HepG2 (cell line): ENCODE data around the gene NFS1.

Experiments
- BCL3 ChIP-seq: sonication (generic); formaldehyde crosslinking; IDR thresholded peaks from 2 replicates; pipeline ENCODE4 v1.5.1; 2020; ENCODE audit warnings: mild to moderate bottlenecking, missing genetic modification reagents, moderate library complexity
- CBX5 ChIP-seq: sonication (generic); formaldehyde crosslinking; IDR thresholded peaks from 2 replicates; pipeline ENCODE4 v1.4.0; 2020; ENCODE audit warnings: missing genetic modification reagents, borderline replicate concordance
- CHD2 ChIP-seq: IDR thresholded peaks from 2 replicates; pipeline ENCODE4 v1.6.1; 2011; ENCODE audit warnings: low read depth, low read length, improper control_type of control experiment
- HMGA1 ChIP-seq: sonication (generic); formaldehyde crosslinking; conservative IDR thresholded peaks from 2 replicates; pipeline ENCODE4 v1.4.0; 2020; ENCODE audit warnings: missing genetic modification reagents
- POLR2A ChIP-seq, 2 experiments: IDR thresholded peaks; 2 replicates each; pipeline ENCODE4 v1.6.1; 2011; ENCODE audit warnings: low read depth in 2 of 2, low read length in 2 of 2, mild to moderate bottlenecking in 1 of 2, moderate library complexity in 1 of 2; ENCODE audit not compliant: insufficient read depth in 1 of 2
- REL ChIP-seq: sonication (generic); formaldehyde crosslinking; conservative IDR thresholded peaks from 2 replicates; pipeline ENCODE4 v1.8.0; 2022; ENCODE audit warnings: mild to moderate bottlenecking, missing genetic modification reagents, moderate library complexity
- RFX5 ChIP-seq: IDR thresholded peaks from 2 replicates; pipeline ENCODE4 v1.6.1; 2011; ENCODE audit warnings: low read depth, low read length, improper control_type of control experiment
- STAT5B ChIP-seq: sonication (generic); formaldehyde crosslinking; IDR thresholded peaks from 2 replicates; pipeline ENCODE4 v1.4.0; 2020; ENCODE audit warnings: missing genetic modification reagents
- TCF7 ChIP-seq: sonication (generic); IDR thresholded peaks from 2 replicates; pipeline ENCODE4 v1.6.1; 2016; ENCODE audit warnings: antibody characterized with exemption, low read depth
- ZNF749 ChIP-seq: sonication (generic); formaldehyde crosslinking; IDR thresholded peaks from 2 replicates; pipeline ENCODE4 v1.8.0; 2022; ENCODE audit warnings: mild to moderate bottlenecking, missing genetic modification reagents, moderate library complexity, borderline replicate concordance

DNA sequence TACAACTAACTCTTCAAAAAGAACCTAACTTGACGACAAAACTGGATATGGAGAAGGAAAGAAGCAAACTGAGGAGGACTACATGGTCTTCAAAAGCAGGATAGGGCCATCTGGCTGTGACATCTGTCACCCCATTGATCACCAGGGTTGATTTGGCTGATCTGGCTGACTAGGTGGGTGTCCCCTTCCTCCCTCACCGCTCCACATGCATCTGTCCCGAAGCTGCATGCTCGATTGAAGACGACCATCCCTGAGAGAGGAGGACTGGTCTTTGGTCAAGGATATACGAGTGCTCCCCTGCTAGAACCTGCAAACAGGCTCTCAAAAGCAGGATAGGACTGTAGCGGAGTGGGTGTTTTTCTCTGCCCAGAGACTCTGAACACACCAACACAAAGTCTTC, 56.1 kb downstream of the NFS1 start:
- no peak for TF ChIP-seq CHD2
- 0 out of 2 replicates have a peak, but pooled peaks have one; percentile 16 for TF ChIP-seq CBX5
- TF ChIP-seq TCF7 = no peak
- TF ChIP-seq REL (CRISPR knock-in tag) = no peak
- TF ChIP-seq RFX5 = no peak
- TF ChIP-seq ZNF749 = no peak
- no peak for TF ChIP-seq STAT5B (CRISPR knock-in tag)
- TF ChIP-seq BCL3 (CRISPR knock-in tag) = no peak
- no peak for TF ChIP-seq HMGA1 (CRISPR knock-in tag)
- no peak; a peak in 1 of 4 replicates for TF ChIP-seq POLR2A (IDR thresholded peaks at IDR 0.05; ENCODE audit: insufficient read depth in 1 of 2, low read depth in 2 of 2, low read length in 2 of 2)
